ENCODE measurements around the gene EIF4G3.
"Not testable (repeated sequence)": the region's sequence is repeated elsewhere in the genome, so short reads cannot be mapped to it uniquely, and the experiment has no call there.

The EIF4G3 gene

DNA sequence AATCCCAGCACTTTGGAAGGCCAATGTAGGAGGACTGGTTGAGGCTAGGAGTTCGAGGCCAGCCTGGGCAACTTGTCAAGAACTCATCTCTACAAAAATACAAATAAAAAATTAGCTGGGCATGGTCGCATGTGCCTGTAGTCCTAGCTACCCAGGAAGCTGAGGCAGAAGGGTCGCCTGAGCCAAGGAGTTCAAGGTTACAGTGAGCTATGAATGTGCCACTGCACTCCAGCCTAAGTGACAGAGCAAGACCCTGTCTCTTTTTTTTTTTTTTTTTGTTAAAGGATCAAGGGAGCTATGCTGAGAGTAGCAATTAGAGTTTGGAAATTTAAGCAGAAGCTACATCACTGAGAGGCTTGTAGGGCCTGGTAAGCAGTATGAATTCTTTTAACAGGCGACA, 70.9 kb downstream of the EIF4G3 start:
- DNase-seq (ENCODE audit: low spot score), result no peak

GRCh38 chr1:21104683-21105082, 72.0 kb downstream of the EIF4G3 start:
- no peak for DNase-seq (ENCODE audit: low spot score)

- no peak for DNase-seq (ENCODE audit: low spot score)
Measured at GRCh38 chr1:21100481-21100921, 76.2 kb downstream of the EIF4G3 start.

DNA sequence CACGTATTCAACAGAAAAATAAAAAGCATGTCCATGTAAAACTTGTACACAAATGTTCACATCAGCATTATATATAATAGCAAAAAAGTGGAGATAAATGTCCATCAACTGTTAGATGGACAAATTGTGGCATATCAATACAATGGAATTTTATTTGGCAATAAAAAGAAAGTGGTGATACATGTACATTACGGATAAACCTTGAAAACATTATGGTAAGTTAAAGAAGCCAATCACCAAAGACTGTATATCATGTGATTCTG, 76.9 kb downstream of the EIF4G3 start:
- DNase-seq (ENCODE audit: low spot score), result no peak

GRCh38 chr1:21099034-21099868, 77.4 kb downstream of the EIF4G3 start:
- no peak for DNase-seq (ENCODE audit: low spot score)

GRCh38 chr1:21098186-21098915, 78.3 kb downstream of the EIF4G3 start:
- DNase-seq (ENCODE audit: low spot score), result no peak

- DNase-seq (ENCODE audit: low spot score), result no peak
Measured at GRCh38 chr1:21097729-21098128, 79.0 kb downstream of the EIF4G3 start.

DNA sequence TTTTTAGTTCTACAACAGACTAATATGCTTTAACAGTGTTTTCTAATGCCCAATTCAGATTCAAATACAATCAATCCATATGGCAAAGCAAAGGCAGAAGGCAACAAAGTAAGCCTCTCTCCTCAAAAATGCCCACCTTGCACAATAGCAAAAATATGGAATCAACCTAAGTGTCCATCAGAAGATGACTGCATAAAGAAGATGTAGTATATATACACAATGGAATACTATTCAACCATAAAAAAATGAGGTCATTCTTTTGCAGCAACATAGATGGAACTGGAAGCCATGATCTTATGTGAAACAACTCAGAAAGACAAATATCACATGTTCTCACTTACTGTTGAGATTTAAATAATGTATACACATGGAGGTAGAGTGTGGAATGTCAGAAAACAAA, 80.7 kb downstream of the EIF4G3 start:
- DNase-seq (ENCODE audit: low spot score), result no peak

GRCh38 chr1:21094282-21094681, 82.4 kb downstream of the EIF4G3 start:
- DNase-seq (ENCODE audit: low spot score), result not testable (repeated sequence)

- DNase-seq (ENCODE audit: low spot score), result not testable (repeated sequence)
Measured at GRCh38 chr1:21093271-21093958, 83.3 kb downstream of the EIF4G3 start.

GRCh38 chr1:21092545-21092944, 84.2 kb downstream of the EIF4G3 start:
- DNase-seq (ENCODE audit: low spot score), result not testable (repeated sequence)

DNA sequence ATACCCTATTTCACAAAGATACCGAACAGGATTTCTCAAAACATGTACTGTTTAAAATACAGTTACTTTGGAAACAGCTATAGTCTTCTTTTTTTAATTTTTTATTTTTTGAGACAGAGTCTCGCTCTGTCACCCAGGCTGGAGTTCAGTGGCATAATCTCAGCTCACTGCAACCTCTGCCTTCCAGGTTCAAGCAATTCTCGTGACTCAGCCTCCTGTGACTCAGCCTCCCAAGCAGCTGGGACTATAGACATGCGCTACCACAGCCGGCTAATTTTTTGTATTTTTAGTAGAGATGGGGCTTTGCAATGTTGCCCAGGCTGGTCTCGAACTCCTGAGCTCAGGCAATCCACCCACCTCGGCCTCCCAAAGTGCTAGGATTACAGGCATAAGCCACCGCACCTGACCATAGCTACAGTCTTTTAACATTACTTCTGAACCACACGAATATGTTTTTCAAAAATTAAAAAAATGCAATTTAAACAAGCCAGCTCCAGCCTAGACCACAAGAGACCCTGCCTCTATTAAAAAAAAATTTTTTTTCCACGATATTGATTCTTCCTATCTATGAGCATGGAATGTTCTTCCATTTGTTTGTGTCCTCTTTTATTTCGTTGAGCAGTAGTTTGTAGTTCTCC, 85.5 kb downstream of the EIF4G3 start:
- DNase-seq (ENCODE audit: low spot score), result not testable (repeated sequence)

- DNase-seq (ENCODE audit: low spot score), result no peak
Measured at GRCh38 chr1:21090463-21090862, 86.2 kb downstream of the EIF4G3 start.

DNA sequence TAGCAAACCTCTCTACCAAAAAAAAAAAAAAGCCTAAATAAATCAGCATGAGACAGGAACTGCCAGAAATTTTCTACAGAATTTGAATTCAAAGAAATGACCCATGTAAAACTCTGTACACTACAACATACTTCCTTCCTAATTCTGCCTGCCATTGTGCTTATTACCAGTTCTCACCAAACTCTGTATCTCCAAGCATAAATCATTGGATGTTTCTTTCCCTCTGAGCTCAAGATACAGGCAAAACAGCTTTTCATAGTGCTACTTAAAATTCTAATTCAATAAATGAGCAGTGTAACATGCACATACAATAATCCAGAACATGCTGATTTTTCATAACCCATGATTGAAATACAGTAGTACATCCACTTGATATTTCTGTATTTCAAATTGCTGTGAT, 87.0 kb downstream of the EIF4G3 start:
- no peak for DNase-seq (ENCODE audit: low spot score)

DNA sequence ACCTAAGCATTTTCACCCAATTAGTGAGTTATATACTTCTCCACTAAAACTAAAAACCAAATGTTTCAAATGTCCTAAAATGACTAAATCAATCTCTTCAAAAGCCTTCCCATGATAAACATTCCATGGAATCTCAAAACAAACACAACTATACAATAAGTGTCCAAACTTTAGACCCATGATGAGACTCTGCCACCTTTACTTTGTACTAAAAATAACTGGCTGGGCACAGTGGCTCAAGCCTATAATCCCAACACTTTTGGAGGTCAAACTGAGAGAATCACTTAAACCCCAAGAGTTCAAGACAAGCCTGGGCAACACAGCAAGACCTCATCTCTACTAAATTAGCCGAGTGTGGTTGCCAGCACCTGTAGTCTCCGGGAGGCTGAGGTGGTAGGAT, 87.4 kb downstream of the EIF4G3 start:
- DNase-seq (ENCODE audit: low spot score), result no peak

GRCh38 chr1:21084111-21084810, 92.4 kb downstream of the EIF4G3 start:
- no peak for DNase-seq (ENCODE audit: low spot score)

DNA sequence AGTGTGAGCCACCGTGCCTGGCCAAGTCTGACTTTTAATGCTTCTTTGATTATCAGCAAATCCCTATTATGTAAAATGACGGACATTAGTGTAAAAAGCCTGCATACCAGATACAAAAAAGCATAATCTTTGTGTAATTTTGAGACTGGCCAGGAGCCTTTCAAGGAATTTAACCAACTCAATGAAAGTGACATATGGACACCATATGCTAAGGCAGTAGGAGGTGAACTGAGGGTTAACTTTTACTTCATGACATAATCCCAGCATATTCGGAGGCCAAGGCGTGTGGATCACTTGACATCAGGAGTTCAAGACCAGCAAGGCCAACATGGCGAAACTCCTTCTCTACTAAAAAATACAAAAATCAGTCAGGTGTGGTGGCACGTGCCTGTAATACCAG, 94.6 kb downstream of the EIF4G3 start:
- DNase-seq (ENCODE audit: low spot score), result no peak

DNA sequence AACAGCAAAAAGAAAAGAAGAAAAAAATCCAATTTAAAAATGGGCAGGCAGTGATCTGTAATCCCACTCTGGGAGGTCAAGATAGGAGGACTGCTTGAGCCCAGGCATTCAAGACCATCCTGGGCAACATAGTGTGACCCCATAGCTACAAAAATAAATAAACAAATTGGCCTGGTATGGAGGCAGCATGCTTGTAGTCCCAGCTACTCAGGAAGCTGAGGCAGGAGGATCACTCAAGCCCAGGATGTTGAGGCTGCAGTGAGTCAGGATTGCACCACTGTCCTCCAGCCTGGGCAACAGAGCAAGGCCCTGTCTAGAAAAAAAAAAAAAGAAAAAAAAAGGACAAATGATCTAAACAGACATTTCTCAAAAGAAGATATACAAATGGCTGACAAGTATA, 99.6 kb downstream of the EIF4G3 start:
- DNase-seq (ENCODE audit: low spot score), result no peak

DNA sequence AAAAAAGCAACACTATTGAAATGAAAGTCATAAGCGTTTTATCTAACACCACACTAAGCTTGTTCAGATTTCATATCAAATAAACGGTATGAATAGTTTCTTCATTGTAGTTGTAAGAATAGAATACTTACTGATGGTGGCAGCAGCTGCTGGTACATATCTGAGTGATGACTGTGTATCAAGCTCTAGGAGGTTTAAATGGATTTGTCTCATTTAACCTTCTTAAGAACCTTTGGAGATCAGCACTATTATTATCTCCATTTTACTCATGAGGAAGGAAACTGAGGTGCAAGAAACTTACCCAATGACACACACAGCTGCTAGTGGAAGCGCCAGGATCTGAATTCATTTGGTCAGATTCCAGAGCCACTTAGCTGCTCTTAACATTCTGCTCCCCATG, 104.0 kb downstream of the EIF4G3 start:
- no peak for DNase-seq (ENCODE audit: low spot score)

DNA sequence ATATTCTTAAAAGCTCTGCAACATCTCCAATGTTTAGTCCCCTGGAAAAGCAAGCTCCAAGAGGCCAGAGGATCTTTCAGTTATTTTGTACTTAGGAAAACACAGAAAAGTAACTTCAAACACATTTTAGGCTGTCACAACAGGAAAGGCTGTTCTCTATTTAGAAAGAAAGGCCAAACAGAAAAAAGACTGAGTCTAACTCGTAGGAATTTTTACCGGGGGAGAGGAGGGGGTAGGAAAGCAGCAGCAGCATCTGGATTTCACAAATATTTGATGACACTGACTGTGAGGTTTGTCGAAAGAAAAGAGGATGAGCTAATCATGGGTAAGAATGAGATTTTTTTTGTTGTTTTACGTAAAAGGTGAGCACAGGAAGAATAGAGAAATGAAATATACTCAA, 107.1 kb downstream of the EIF4G3 start:
- DNase-seq (ENCODE audit: low spot score), result no peak

DNA sequence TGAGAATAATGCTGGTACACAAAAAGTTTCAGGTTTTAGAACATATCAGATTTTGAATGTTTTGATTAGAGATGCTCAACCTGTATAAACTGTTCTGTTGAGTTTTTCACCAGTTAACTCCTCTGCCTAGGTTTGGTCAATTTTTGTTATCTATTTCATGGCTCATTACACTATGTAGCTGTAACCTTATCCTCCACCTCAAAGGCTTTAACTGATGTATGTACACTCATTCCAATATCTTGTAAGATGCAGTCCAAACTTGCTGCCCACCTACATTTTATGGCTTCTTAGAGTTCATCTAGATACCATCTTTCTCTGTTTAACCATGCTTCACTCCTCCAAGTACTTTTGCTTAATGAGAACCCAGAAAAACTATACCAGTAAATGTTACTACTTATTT, 107.8 kb downstream of the EIF4G3 start:
- DNase-seq (ENCODE audit: low spot score), result no peak
